Measurements from ENCODE around the gene ATP4B. TPM values are rescaled to one million over a fixed set of nuclear protein-coding genes. Genes with fewer than 3 reads are reported as not detected.

Gene ATP4B
- total and polyA plus RNA-seq, 4 donors, result not detected

DNA sequence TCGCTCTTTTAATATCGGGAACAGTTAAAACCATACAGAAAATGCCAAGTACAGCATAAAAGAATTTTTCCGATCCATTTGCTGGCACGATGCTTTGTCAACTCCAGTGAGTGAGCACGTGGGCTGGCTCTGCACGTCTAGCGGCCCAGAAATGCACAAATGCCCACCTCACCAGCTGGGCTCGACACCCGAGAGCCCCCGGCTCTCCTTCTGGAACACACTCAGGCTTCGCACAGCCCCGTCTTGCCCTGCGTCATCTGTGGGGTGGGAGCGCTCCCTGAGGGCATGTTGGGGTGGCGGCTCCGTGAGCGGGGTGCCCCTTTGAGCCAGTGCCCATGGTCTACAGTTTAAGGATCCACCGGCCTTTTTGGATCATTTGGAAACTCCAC lies 24.5 kb downstream of the ATP4B start:
- no peaks in the 10 kb centered on the region for H3K27me3 ChIP-seq (ENCODE audit: control insufficient read depth in 3 of 3, insufficient read depth in 3 of 3, low read length in 2 of 3)
- H3K27ac ChIP-seq (ENCODE audit: low read depth in 1 of 2, low read length in 1 of 2), result no peak overlapping the region
- whole genome bisulfite sequencing, 2 donors, result 97 to 98% methylated on average over 18 of the region's 18 CpGs
- TF ChIP-seq, protein P1, sequence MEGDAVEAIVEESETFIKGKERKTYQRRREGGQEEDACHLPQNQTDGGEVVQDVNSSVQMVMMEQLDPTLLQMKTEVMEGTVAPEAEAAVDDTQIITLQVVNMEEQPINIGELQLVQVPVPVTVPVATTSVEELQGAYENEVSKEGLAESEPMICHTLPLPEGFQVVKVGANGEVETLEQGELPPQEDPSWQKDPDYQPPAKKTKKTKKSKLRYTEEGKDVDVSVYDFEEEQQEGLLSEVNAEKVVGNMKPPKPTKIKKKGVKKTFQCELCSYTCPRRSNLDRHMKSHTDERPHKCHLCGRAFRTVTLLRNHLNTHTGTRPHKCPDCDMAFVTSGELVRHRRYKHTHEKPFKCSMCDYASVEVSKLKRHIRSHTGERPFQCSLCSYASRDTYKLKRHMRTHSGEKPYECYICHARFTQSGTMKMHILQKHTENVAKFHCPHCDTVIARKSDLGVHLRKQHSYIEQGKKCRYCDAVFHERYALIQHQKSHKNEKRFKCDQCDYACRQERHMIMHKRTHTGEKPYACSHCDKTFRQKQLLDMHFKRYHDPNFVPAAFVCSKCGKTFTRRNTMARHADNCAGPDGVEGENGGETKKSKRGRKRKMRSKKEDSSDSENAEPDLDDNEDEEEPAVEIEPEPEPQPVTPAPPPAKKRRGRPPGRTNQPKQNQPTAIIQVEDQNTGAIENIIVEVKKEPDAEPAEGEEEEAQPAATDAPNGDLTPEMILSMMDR (IDR thresholded peaks at IDR 0.05; ENCODE audit: control extremely low read depth, extremely low read depth), result no peak
- no peaks in the 10 kb centered on the region for H3K9me3 ChIP-seq (ENCODE audit: control insufficient read depth in 4 of 4, insufficient read depth in 3 of 4, low read length in 3 of 4)
- no peak overlapping the region for H3K4me3 ChIP-seq
- no peak overlapping the region for H3K9ac ChIP-seq (ENCODE audit: insufficient read depth in 1 of 2, low read length in 2 of 2)
- DNase-seq (no peak), ATAC-seq (ENCODE audit: insufficient read depth, low FRiP score) (no peak)
- H3K36me3 ChIP-seq (ENCODE audit: control insufficient read depth in 4 of 4, insufficient read depth in 4 of 4, low read length in 4 of 4), result peaks cover 19 to 62% (median 29%) of the 10 kb centered on the region in 4 donors
- H3K4me1 ChIP-seq (ENCODE audit: control insufficient read depth in 5 of 5, insufficient read depth in 5 of 5, low read length in 5 of 5), result no peaks in the 10 kb centered on the region

DNA sequence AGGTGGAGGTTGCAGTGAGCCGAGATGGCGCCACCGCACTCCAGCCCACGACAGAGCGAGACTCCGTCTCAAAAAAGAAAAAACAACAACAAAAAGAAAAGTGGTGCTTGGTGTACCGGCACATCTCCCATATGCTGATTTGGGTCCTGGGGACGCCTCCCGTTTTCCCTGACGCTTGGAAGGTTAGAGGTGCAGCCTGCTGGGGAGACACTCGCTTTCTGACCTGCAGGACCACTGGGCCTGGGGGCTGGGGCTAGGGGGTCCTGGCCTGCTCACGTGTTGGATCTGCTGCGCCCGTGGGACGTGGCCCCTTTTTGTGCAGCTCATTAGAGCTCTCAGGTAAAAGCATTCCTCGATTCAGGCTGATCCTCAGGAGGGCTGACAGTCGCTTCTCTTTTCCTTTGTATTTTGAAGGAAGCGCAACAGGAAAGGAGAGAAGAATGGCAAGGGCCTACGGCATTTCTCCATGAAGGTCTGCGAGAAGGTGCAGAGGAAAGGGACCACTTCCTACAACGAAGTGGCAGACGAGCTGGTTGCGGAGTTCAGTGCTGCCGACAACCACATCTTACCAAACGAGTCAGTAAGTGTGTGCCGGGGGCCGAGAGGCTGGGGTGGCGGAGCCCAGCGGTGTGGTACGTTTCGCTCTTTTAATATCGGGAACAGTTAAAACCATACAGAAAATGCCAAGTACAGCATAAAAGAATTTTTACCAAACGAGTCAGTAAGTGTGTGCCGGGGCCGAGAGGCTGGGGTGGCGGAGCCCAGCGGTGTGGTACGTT lies 25.1 kb downstream of the ATP4B start:
- no peak for ATAC-seq (ENCODE audit: insufficient read depth, low FRiP score)
- Histone ChIP-seq H3K27me3 (ENCODE audit: control insufficient read depth in 3 of 3, insufficient read depth in 3 of 3, low read length in 2 of 3) (no peaks in the 10 kb centered on the region), H3K36me3 (ENCODE audit: control insufficient read depth in 4 of 4, insufficient read depth in 4 of 4, low read length in 4 of 4) (peaks cover 14 to 57% (median 27%) of the 10 kb centered on the region in 4 donors), H3K27ac (ENCODE audit: low read depth in 1 of 2, low read length in 1 of 2) (no peak overlapping the region), H3K9me3 (ENCODE audit: control insufficient read depth in 4 of 4, insufficient read depth in 3 of 4, low read length in 3 of 4) (no peaks in the 10 kb centered on the region), H3K9ac (ENCODE audit: insufficient read depth in 1 of 2, low read length in 2 of 2) (no peak overlapping the region), H3K4me1 (ENCODE audit: control insufficient read depth in 5 of 5, insufficient read depth in 5 of 5, low read length in 5 of 5) (no peaks in the 10 kb centered on the region), H3K4me3 (no peak overlapping the region)
- DNase-seq, result no peak
- TF ChIP-seq, protein P1 (IDR thresholded peaks at IDR 0.05; ENCODE audit: control extremely low read depth, extremely low read depth), result no peak
- WGBS, 2 donors, result 93 to 96% methylated on average over 37 to 38 of the region's 38 CpGs

DNA sequence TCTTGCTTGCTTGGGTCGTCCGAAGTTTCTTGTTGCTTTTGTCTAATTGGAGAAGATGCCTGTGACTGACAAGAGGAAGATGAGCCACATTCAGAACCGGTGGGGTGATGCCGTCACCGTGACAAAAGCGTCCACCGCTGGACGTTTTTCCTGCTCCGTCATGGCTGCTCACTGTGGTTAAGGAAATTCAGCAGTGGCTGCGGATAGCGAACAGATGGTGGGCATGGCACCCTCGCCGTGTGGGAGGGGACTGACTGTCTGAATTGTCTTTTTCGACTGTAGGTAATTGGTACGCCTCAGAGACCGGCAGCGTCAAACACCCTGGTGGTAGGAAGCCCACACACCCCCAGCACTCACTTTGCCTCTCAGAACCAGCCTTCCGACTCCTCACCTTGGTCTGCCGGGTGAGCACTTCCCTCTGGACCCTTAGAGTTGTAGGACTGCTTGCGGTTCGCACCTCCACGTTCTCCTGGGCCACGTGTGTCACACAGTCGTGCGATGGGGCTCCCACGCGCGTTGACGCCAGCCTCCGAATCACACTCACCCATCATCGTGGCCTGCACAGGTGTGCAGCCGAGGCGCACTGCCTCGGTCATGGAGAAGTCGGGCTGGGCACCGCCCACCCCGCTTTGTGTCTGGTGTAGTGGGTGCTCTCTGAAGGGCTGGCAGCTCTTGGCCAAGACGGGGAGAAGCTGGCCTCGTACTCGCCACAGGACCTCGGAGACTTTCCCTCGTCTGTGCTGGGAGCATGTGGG lies 26.5 kb downstream of the ATP4B start:
- DNase-seq, result no peak

More for the DNA sequence above, 26.5 kb downstream of the ATP4B start:
- Histone ChIP-seq H3K27ac (ENCODE audit: low read depth in 1 of 2, low read length in 1 of 2) (no peak overlapping the region), H3K36me3 (ENCODE audit: control insufficient read depth in 4 of 4, insufficient read depth in 4 of 4, low read length in 4 of 4) (peaks cover 4 to 48% (median 22%) of the 10 kb centered on the region in 4 donors), H3K9me3 (ENCODE audit: control insufficient read depth in 4 of 4, insufficient read depth in 3 of 4, low read length in 3 of 4) (no peaks in the 10 kb centered on the region), H3K4me3 (no peak overlapping the region), H3K27me3 (ENCODE audit: control insufficient read depth in 3 of 3, insufficient read depth in 3 of 3, low read length in 2 of 3) (no peaks in the 10 kb centered on the region), H3K4me1 (ENCODE audit: control insufficient read depth in 5 of 5, insufficient read depth in 5 of 5, low read length in 5 of 5) (no peaks in the 10 kb centered on the region), H3K9ac (ENCODE audit: insufficient read depth in 1 of 2, low read length in 2 of 2) (no peak overlapping the region)
- TF ChIP-seq, protein P1 (IDR thresholded peaks at IDR 0.05; ENCODE audit: control extremely low read depth, extremely low read depth), result no peak
- no peak for ATAC-seq (ENCODE audit: insufficient read depth, low FRiP score)
- WGBS, 2 donors, result 96 to 97% methylated on average over 42 of the region's 42 CpGs

Data from lung (tissue), 12 donors.